Dendritic cell treated with granulocyte-macrophage colony-stimulating factor and Interleukin-4, amounts not matched to agents 40 ng/mL and 50 ng/mL, for 4 days (primary cell): ENCODE measurements around the gene ERVMER34-1.

Source experiments
- H3K27ac Mint-ChIP-seq: one replicate; pipeline ENCODE4 v1.8.0; 2022; ENCODE audit warnings: mild to moderate bottlenecking, mixed read lengths
- H3K27me3 Mint-ChIP-seq: one replicate; pipeline ENCODE4 v1.8.0; 2022; ENCODE audit warnings: mild to moderate bottlenecking, mixed read lengths
- H3K36me3 Mint-ChIP-seq: one replicate; pipeline ENCODE4 v1.8.0; 2022; ENCODE audit warnings: low read depth, mixed read lengths
- H3K4me1 Mint-ChIP-seq: one replicate; pipeline ENCODE4 v1.8.0; 2022; ENCODE audit warnings: low read depth, mixed read lengths
- H3K4me3 Mint-ChIP-seq: one replicate; pipeline ENCODE4 v1.8.0; 2022; ENCODE audit warnings: mild to moderate bottlenecking, moderate library complexity, mixed read lengths
- H3K9me3 Mint-ChIP-seq: one replicate; pipeline ENCODE4 v1.8.0; 2022; ENCODE audit warnings: mixed read lengths
- intact Hi-C: fragments of 100-400 bp; cut with micrococcal nuclease; formaldehyde crosslinking; loops from one replicate; pipeline ENCODE4 v1.15.0; 2022

Gene ERVMER34-1

GRCh38 chr4:52748432-52748831, 2.8 kb downstream of the ERVMER34-1 start:
- Mint-ChIP-seq H3K9me3 (no peaks in the 10 kb centered on the region), H3K4me1 (peaks cover 6% of the 10 kb centered on the region), H3K27ac (no peak overlapping the region), H3K36me3 (no peaks in the 10 kb centered on the region), H3K27me3 (peaks cover 41% of the 10 kb centered on the region), H3K4me3 (no peak overlapping the region)
- intact Hi-C loops = no loop called here

GRCh38 chr4:52744588-52744987, 6.6 kb downstream of the ERVMER34-1 start:
- no peak overlapping the region for H3K4me3 Mint-ChIP-seq
- intact Hi-C loops = no loop called here
- no peaks in the 10 kb centered on the region for H3K36me3 Mint-ChIP-seq
- H3K9me3 Mint-ChIP-seq = no peaks in the 10 kb centered on the region
- peaks cover 5% of the 10 kb centered on the region for H3K27me3 Mint-ChIP-seq
- H3K27ac Mint-ChIP-seq = no peak overlapping the region
- H3K4me1 Mint-ChIP-seq = no peaks in the 10 kb centered on the region

GRCh38 chr4:52743444-52744019, 7.7 kb downstream of the ERVMER34-1 start:
- Mint-ChIP-seq H3K36me3 (no peaks in the 10 kb centered on the region), H3K27me3 (no peaks in the 10 kb centered on the region), H3K4me1 (no peaks in the 10 kb centered on the region), H3K9me3 (no peaks in the 10 kb centered on the region), H3K27ac (no peak overlapping the region), H3K4me3 (no peak overlapping the region)
- intact Hi-C loops = no loop called here

DNA sequence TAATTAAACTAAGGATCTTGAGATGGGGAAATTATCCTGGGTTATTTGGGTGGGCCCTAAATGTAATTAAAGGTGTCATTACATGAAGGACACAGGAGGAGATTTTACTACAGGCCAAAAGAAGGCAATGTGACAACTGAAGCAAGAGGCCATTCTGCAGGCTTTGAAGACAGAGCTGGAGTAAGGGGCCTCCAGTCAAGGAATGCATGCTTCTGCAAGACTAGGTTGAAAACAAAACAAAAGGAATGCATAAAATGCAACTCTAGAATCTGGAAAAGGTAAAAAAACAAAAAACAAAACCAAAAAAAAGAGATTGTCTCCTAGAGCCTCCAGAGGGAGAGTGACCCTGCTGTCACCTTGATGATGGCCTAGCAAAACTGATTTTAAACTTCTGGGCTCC, 21.6 kb downstream of the ERVMER34-1 start:
- Mint-ChIP-seq H3K4me3 (no peak overlapping the region), H3K9me3 (no peaks in the 10 kb centered on the region), H3K36me3 (no peaks in the 10 kb centered on the region), H3K27me3 (peaks cover 4% of the 10 kb centered on the region), H3K4me1 (no peaks in the 10 kb centered on the region), H3K27ac (no peak overlapping the region)
- intact Hi-C loops = no loop called here

DNA sequence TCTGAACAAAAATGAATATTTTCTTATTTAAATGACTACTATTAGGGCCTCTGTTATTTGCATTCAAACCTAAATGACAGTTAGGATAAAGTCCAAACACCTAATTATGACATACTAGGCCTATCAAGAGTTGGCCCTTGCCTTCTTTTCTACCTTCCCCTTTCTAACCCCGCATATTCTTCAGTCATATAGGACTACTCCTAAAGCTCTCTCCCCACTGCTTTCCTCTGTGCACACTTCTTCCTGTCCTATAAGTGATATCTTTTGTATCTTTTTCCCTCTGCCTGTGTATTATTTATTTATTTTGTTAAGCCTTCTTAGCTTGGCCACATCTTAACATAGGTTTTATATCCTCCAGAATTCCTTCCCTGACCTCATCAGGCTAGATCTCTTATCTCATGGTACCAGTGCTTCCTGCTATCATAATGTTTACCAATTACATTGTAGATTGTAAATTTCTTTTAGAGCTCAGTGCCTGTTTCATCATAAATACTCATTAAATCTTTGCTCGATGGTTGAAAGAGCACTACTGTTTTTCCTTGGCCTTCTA, 22.5 kb downstream of the ERVMER34-1 start:
- Mint-ChIP-seq H3K27ac (no peak overlapping the region), H3K9me3 (no peaks in the 10 kb centered on the region), H3K27me3 (peaks cover 2% of the 10 kb centered on the region), H3K36me3 (no peaks in the 10 kb centered on the region), H3K4me3 (no peak overlapping the region), H3K4me1 (no peaks in the 10 kb centered on the region)
- intact Hi-C loops = no loop called here

- intact Hi-C loops = no loop called here
- Mint-ChIP-seq H3K36me3 (no peaks in the 10 kb centered on the region), H3K27me3 (peaks cover 2% of the 10 kb centered on the region), H3K9me3 (peaks cover 9% of the 10 kb centered on the region), H3K27ac (no peak overlapping the region), H3K4me3 (no peak overlapping the region), H3K4me1 (peaks cover 9% of the 10 kb centered on the region)
Observed at GRCh38 chr4:52726826-52727580, 24.2 kb downstream of the ERVMER34-1 start.

DNA sequence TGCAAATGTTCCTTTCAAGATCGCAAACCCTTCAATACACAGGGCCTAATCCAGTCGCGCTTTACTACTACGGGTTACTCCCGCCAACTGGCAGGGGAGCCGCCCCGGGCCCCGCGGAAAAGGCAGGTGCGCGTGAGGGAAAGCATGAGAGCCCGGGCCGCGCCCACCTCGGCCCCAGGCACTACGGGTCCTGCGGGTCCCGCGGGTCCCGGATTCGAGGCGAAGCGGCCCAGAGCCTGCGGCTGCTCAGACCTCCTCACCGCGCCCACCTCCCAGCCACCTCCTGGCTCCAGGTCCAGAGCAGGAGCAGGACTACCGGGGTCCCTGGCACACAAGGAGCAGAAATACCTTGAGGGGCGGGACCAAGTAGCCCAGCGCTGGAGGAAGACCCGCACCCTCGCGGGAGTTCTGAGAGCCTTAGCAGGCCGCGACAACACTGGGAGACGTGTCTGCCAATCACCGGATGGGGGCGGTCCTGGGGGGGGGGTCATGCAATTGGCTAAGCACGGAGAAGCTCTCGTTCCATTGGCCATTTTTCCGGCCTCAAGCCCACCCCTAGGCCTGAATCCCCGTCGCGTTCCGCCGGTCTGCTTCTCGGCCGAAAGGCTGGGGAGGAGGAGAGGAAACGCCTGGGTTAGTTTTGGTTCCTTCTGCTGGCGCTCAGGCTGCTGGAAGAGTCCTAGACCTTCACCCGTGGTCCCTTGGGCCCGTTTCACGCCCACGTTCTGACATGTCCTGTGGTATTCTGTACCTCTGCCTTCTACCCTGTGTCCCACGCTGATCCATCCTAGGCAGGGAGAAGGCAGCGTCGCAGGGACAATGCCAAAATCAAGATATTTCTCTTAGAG, 29.0 kb downstream of the ERVMER34-1 start:
- peak overlapping the region; percentile 82 for H3K27ac Mint-ChIP-seq
- peak overlapping the region; percentile 77 for H3K4me3 Mint-ChIP-seq
- peaks cover 9% of the 10 kb centered on the region for H3K9me3 Mint-ChIP-seq
- H3K27me3 Mint-ChIP-seq = peaks cover 2% of the 10 kb centered on the region
- no peaks in the 10 kb centered on the region for H3K36me3 Mint-ChIP-seq
- intact Hi-C loops = loop anchor here (1.0 to 5.0 kb wide), 2 partner anchors 10 to 120 kb away; no protein-coding TSS in a partner anchor
- peaks cover 9% of the 10 kb centered on the region for H3K4me1 Mint-ChIP-seq

DNA sequence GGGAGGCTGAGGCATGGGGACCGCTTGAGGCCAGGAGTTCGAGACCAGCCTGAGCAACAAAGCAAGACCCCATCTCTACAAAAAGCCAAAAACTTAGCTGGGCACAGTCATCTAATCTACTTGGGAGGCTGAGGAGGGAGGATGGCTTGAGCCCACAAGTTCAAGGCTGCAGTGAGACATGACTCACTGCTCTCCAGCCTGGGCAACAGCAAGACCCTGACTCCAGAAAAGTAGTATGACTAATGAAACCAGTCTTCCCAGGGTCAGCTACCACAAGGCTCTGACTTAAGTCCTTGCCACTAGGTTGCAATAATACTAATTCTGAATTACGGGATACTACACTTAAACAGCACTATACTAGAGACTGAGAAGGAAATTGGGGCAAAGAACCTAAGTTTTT, 33.1 kb downstream of the ERVMER34-1 start:
- H3K27ac Mint-ChIP-seq = no peak overlapping the region
- peaks cover 6% of the 10 kb centered on the region for H3K9me3 Mint-ChIP-seq
- peaks cover 22% of the 10 kb centered on the region for H3K36me3 Mint-ChIP-seq
- H3K27me3 Mint-ChIP-seq = no peaks in the 10 kb centered on the region
- H3K4me3 Mint-ChIP-seq = no peak overlapping the region
- peaks cover 12% of the 10 kb centered on the region for H3K4me1 Mint-ChIP-seq
- intact Hi-C loops = loop anchor here (5.0 kb wide), 1 partner anchor 61 kb away; the partner anchor contains the start of gene USP46

DNA sequence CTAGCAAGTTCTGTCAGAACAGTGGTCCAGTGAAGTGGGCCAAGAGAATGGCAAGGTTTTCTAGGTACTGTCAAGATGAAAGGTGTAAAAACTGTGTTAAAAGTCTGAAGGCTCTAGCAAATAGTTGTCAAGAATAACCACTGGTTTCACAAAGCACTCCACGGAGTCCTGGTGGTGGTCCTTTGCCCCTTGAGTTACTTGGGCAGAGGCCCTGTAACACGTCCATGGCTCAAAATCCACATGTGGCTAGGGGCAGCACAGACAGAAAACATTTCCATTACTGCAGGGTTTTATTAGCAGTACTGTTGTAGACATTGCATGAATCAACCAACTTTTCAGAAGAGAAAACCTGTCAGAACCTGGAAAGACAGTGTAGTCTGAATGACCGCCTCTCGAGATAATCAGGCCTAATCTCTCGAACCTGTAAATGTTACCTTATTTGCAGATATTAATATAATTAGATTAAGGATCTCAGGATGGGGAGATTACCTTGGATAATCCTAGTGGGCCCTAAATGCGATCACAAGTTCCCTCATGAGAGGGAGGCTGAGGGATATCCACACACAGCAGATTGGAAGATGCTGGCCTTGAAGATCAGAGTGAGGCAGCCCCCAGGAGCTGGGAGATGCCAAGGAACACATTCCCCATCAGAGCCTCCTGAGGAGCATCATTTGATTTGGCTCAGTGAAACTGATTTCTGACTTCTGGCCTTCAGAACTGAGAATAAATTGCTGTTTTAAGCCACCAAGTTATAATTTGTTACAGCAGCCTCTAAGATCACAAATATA, 34.7 kb downstream of the ERVMER34-1 start:
- Mint-ChIP-seq H3K27me3 (no peaks in the 10 kb centered on the region), H3K4me1 (peaks cover 4% of the 10 kb centered on the region)

GRCh38 chr4:52715914-52716313, 35.3 kb downstream of the ERVMER34-1 start:
- H3K27ac Mint-ChIP-seq = no peak overlapping the region
- peaks cover 2% of the 10 kb centered on the region for H3K27me3 Mint-ChIP-seq
- H3K4me1 Mint-ChIP-seq = peaks cover 4% of the 10 kb centered on the region
- H3K9me3 Mint-ChIP-seq = no peaks in the 10 kb centered on the region
- H3K36me3 Mint-ChIP-seq = peaks cover 22% of the 10 kb centered on the region
- intact Hi-C loops = loop anchor here (5.0 kb wide), 1 partner anchor 59 kb away; the partner anchor contains the start of gene USP46
- no peak overlapping the region for H3K4me3 Mint-ChIP-seq

More for the DNA sequence above, 34.7 kb downstream of the ERVMER34-1 start:
- peaks cover 22% of the 10 kb centered on the region for H3K36me3 Mint-ChIP-seq
- no peak overlapping the region for H3K27ac Mint-ChIP-seq
- H3K4me3 Mint-ChIP-seq = no peak overlapping the region
- intact Hi-C loops = loop anchor here (5.0 kb wide), 1 partner anchor 59 kb away; the partner anchor contains the start of gene USP46
- no peaks in the 10 kb centered on the region for H3K9me3 Mint-ChIP-seq

GRCh38 chr4:52715255-52715897, 35.8 kb downstream of the ERVMER34-1 start:
- Mint-ChIP-seq H3K27me3 (peaks cover 4% of the 10 kb centered on the region), H3K9me3 (no peaks in the 10 kb centered on the region), H3K4me1 (peaks cover 4% of the 10 kb centered on the region), H3K27ac (no peak overlapping the region), H3K36me3 (peaks cover 22% of the 10 kb centered on the region), H3K4me3 (no peak overlapping the region)
- intact Hi-C loops = loop anchor here (5.0 kb wide), 1 partner anchor 58 kb away; the partner anchor contains the start of gene USP46

DNA sequence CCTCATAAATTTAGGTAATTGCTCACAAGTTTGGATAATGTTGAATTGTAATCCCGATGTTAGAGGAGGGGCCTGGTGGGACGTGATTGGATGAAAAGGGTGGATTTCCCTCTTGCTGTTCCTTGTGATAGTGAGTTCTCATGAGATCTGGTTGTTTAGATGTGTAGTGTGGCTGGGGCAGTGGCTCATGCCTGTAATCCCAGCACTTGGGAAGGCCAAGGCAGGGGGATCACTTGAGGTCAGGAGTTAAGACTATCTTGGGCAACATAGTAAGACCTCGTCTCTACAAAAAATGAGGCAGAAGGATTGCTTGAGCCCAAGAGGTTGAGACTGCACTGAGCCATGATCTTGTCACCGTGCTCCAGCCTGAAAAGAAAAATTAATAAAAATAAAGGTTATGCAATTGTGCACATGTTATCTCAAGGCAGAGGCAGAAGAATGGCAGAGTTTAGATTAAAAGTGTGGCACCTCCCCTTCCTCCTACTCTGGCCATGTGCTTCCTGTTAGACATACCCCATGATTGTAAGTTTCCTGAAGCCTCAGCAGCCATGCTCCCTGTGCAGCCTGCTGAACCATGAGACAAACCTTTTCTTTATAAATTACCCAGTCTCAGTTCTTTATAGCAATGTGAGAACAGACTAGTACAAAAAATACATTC, 36.5 kb downstream of the ERVMER34-1 start:
- H3K4me1 Mint-ChIP-seq = peaks cover 4% of the 10 kb centered on the region
- no peak overlapping the region for H3K4me3 Mint-ChIP-seq
- H3K36me3 Mint-ChIP-seq = peaks cover 22% of the 10 kb centered on the region
- intact Hi-C loops = loop anchor here (5.0 kb wide), 2 partner anchors 57 to 148 kb away; partner anchors contain the start of genes RASL11B and USP46
- H3K27me3 Mint-ChIP-seq = peaks cover 6% of the 10 kb centered on the region
- peaks cover 2% of the 10 kb centered on the region for H3K9me3 Mint-ChIP-seq
- H3K27ac Mint-ChIP-seq = no peak overlapping the region
